ENCODE data around the gene NOL4L.

Gene NOL4L

GRCh38 chr20:32481311-32482142 is 103.6 kb downstream of the NOL4L start:
- Histone ChIP-seq H3K4me1 (ENCODE audit: insufficient read depth, low read length, severe bottlenecking) (peaks cover 16% of the 10 kb centered on the region), H3K27ac (ENCODE audit: low read depth, low read length, poor library complexity, severe bottlenecking) (no peak overlapping the region), H3K4me2 (ENCODE audit: low read length) (no peak overlapping the region), H4K20me1 (ENCODE audit: insufficient read depth, low read length) (no peaks in the 10 kb centered on the region), H3F3A (ENCODE audit: insufficient read depth, low read length) (no peaks in the 10 kb centered on the region), H3K9me3 (ENCODE audit: low read length) (no peaks in the 10 kb centered on the region), H3K9me2 (ENCODE audit: low read depth, low read length) (no peaks in the 10 kb centered on the region), H3K36me3 (ENCODE audit: insufficient read depth, low read length) (no peaks in the 10 kb centered on the region), H3K4me3 (ENCODE audit: low read depth, low read length, poor library complexity, severe bottlenecking) (no peak overlapping the region), H2AFZ (ENCODE audit: low read length) (no peak overlapping the region), H3K79me2 (ENCODE audit: insufficient read depth, low read length) (no peaks in the 10 kb centered on the region), H3K9ac (ENCODE audit: low read length) (no peak overlapping the region), H3K27me3 (ENCODE audit: insufficient read depth, low read length) (no peaks in the 10 kb centered on the region)
- TF ChIP-seq EZH2 (IDR thresholded peaks at IDR 0.05; ENCODE audit: borderline replicate concordance, low read length) (no peak), CTCF (IDR thresholded peaks at IDR 0.05; ENCODE audit: low read length) (no peak)

- TF ChIP-seq EZH2 (IDR thresholded peaks at IDR 0.05; ENCODE audit: borderline replicate concordance, low read length) (no peak), CTCF (IDR thresholded peaks at IDR 0.05; ENCODE audit: low read length) (no peak)
- Histone ChIP-seq H3K4me3 (ENCODE audit: low read depth, low read length, poor library complexity, severe bottlenecking) (no peak overlapping the region), H3K9ac (ENCODE audit: low read length) (no peak overlapping the region), H3K27ac (ENCODE audit: low read depth, low read length, poor library complexity, severe bottlenecking) (no peak overlapping the region), H3K79me2 (ENCODE audit: insufficient read depth, low read length) (no peaks in the 10 kb centered on the region), H3K9me2 (ENCODE audit: low read depth, low read length) (no peaks in the 10 kb centered on the region), H3F3A (ENCODE audit: insufficient read depth, low read length) (no peaks in the 10 kb centered on the region), H3K27me3 (ENCODE audit: insufficient read depth, low read length) (no peaks in the 10 kb centered on the region), H3K4me2 (ENCODE audit: low read length) (no peak overlapping the region), H2AFZ (ENCODE audit: low read length) (no peak overlapping the region), H3K36me3 (ENCODE audit: insufficient read depth, low read length) (no peaks in the 10 kb centered on the region), H4K20me1 (ENCODE audit: insufficient read depth, low read length) (no peaks in the 10 kb centered on the region), H3K4me1 (ENCODE audit: insufficient read depth, low read length, severe bottlenecking) (peaks cover 15% of the 10 kb centered on the region), H3K9me3 (ENCODE audit: low read length) (no peaks in the 10 kb centered on the region)
Observed at GRCh38 chr20:32480371-32481241, 104.5 kb downstream of the NOL4L start.

GRCh38 chr20:32479697-32480171 is 105.4 kb downstream of the NOL4L start:
- no peak overlapping the region for H3K4me2 ChIP-seq (ENCODE audit: low read length)
- H4K20me1 ChIP-seq (ENCODE audit: insufficient read depth, low read length): no peaks in the 10 kb centered on the region
- H3K79me2 ChIP-seq (ENCODE audit: insufficient read depth, low read length): no peaks in the 10 kb centered on the region
- no peak overlapping the region for H3K9ac ChIP-seq (ENCODE audit: low read length)
- H3K4me1 ChIP-seq (ENCODE audit: insufficient read depth, low read length, severe bottlenecking): peaks cover 12% of the 10 kb centered on the region
- H3K9me2 ChIP-seq (ENCODE audit: low read depth, low read length): no peaks in the 10 kb centered on the region
- H3K36me3 ChIP-seq (ENCODE audit: insufficient read depth, low read length): no peaks in the 10 kb centered on the region
- H2AFZ ChIP-seq (ENCODE audit: low read length): no peak overlapping the region
- H3K9me3 ChIP-seq (ENCODE audit: low read length): no peaks in the 10 kb centered on the region
- no peaks in the 10 kb centered on the region for H3F3A ChIP-seq (ENCODE audit: insufficient read depth, low read length)
- H3K27me3 ChIP-seq (ENCODE audit: insufficient read depth, low read length): no peaks in the 10 kb centered on the region
- no peak overlapping the region for H3K4me3 ChIP-seq (ENCODE audit: low read depth, low read length, poor library complexity, severe bottlenecking)
- H3K27ac ChIP-seq (ENCODE audit: low read depth, low read length, poor library complexity, severe bottlenecking): no peak overlapping the region
- TF ChIP-seq EZH2 (IDR thresholded peaks at IDR 0.05; ENCODE audit: borderline replicate concordance, low read length) (no peak), CTCF (IDR thresholded peaks at IDR 0.05; ENCODE audit: low read length) (no peak)
